Right renal pelvis (tissue), 4 donors: ENCODE results near the gene CCDC167. TPM values are rescaled to one million over a fixed set of nuclear protein-coding genes. Genes with fewer than 3 reads are reported as not detected.
"Not testable (repeated sequence)": the region's sequence is repeated elsewhere in the genome, so short reads cannot be mapped to it uniquely, and the experiment has no call there.

Experiments
- DNase-seq, 4 donors: peaks; one replicate each; pipeline ENCODE4 v3.0.0-alpha.2; 2013; ENCODE audit warnings: low read depth in 4 of 4, low spot score in 3 of 4, missing footprints in 1 of 4
- polyA plus RNA-seq, 4 donors: library from polyadenylated mRNA; unstranded; fragments of 120-200 nt; gene quantifications; one replicate each; pipeline ENCODE4 v1.2.1, GENCODE V29; 2013; ENCODE audit not compliant: insufficient read length in 4 of 4

CCDC167 gene
- polyA plus RNA-seq, 4 donors, result 23.5 to 31.6 (median 26.0) TPM

- no peak for DNase-seq
Observed at GRCh38 chr6:37477656-37478435, 21.8 kb downstream of the CCDC167 start.

GRCh38 chr6:37477191-37477590 lies 22.5 kb downstream of the CCDC167 start:
- DNase-seq, result no peak

GRCh38 chr6:37474316-37474715 lies 25.4 kb downstream of the CCDC167 start:
- no peak for DNase-seq

GRCh38 chr6:37473364-37474095 lies 26.2 kb downstream of the CCDC167 start:
- DNase-seq, result no peak

GRCh38 chr6:37467718-37468117 lies 32.0 kb downstream of the CCDC167 start:
- DNase-seq, result no peak

GRCh38 chr6:37463110-37463509 lies 36.6 kb downstream of the CCDC167 start:
- DNase-seq, result no peak

GRCh38 chr6:37460805-37461204 lies 38.9 kb downstream of the CCDC167 start:
- DNase-seq, result no peak

GRCh38 chr6:37459981-37460800 lies 39.5 kb downstream of the CCDC167 start:
- DNase-seq, result no peak

GRCh38 chr6:37456816-37457560 lies 42.7 kb downstream of the CCDC167 start:
- DNase-seq, result no peak

- no peak for DNase-seq
Observed at GRCh38 chr6:37456126-37456525, 43.6 kb downstream of the CCDC167 start.

GRCh38 chr6:37454420-37455140 lies 45.1 kb downstream of the CCDC167 start:
- DNase-seq, result no peak

- DNase-seq, result no peak
Observed at GRCh38 chr6:37452522-37452921, 47.2 kb downstream of the CCDC167 start.

- DNase-seq, result no peak
Observed at GRCh38 chr6:37451441-37452193, 48.1 kb downstream of the CCDC167 start.

- no peak for DNase-seq
Observed at GRCh38 chr6:37449984-37450383, 49.7 kb downstream of the CCDC167 start.

GRCh38 chr6:37443216-37443542 lies 56.5 kb downstream of the CCDC167 start:
- DNase-seq, result not testable (repeated sequence)

GRCh38 chr6:37442416-37443215 lies 57.1 kb downstream of the CCDC167 start:
- no peak for DNase-seq

- no peak for DNase-seq
Observed at GRCh38 chr6:37441651-37442050, 58.0 kb downstream of the CCDC167 start.

- no peak for DNase-seq
Observed at GRCh38 chr6:37438930-37439329, 60.8 kb downstream of the CCDC167 start.
